ENCODE measurements around the gene CDK5R1. TPM values are rescaled to one million over a fixed set of nuclear protein-coding genes. Genes with fewer than 3 reads are reported as not detected.

CDK5R1 gene
- total RNA-seq, 1 donor from 2014 or later: 6.1 TPM

- H3K4me3 Mint-ChIP-seq (ENCODE audit: low read depth): peak overlapping the region; percentile 69
- peaks cover 12% of the 10 kb centered on the region for H3K36me3 Mint-ChIP-seq (ENCODE audit: insufficient read depth)
- TF ChIP-seq CTCF (IDR thresholded peaks at IDR 0.05; ENCODE audit: unreplicated experiment): no peak
- DNase-seq (ENCODE audit: low spot score, unreplicated experiment): no peak
- peaks cover 25% of the 10 kb centered on the region for H3K4me1 Mint-ChIP-seq (ENCODE audit: low read depth)
- H3K9me3 Mint-ChIP-seq (ENCODE audit: low read depth): no peaks in the 10 kb centered on the region
- H3K27me3 Mint-ChIP-seq: no peaks in the 10 kb centered on the region
- H3K27ac Mint-ChIP-seq: peak overlapping the region; percentile 64
These were observed 1.3 kb upstream of the CDK5R1 start for GRCh38 chr17:32485261-32486110.

GRCh38 chr17:32486111-32486700, 587 bp upstream of the CDK5R1 start:
- no peaks in the 10 kb centered on the region for H3K27me3 Mint-ChIP-seq
- peaks cover 25% of the 10 kb centered on the region for H3K4me1 Mint-ChIP-seq (ENCODE audit: low read depth)
- H3K9me3 Mint-ChIP-seq (ENCODE audit: low read depth): no peaks in the 10 kb centered on the region
- H3K27ac Mint-ChIP-seq: peak overlapping the region; percentile 64
- peak; percentile 54 for DNase-seq (ENCODE audit: low spot score, unreplicated experiment)
- TF ChIP-seq CTCF (IDR thresholded peaks at IDR 0.05; ENCODE audit: unreplicated experiment): no peak
- H3K4me3 Mint-ChIP-seq (ENCODE audit: low read depth): peak overlapping the region; percentile 69
- H3K36me3 Mint-ChIP-seq (ENCODE audit: insufficient read depth): peaks cover 10% of the 10 kb centered on the region

GRCh38 chr17:32487473-32488176, 832 bp downstream of the CDK5R1 start:
- peaks cover 2% of the 10 kb centered on the region for H3K36me3 Mint-ChIP-seq (ENCODE audit: insufficient read depth)
- no peaks in the 10 kb centered on the region for H3K27me3 Mint-ChIP-seq
- H3K9me3 Mint-ChIP-seq (ENCODE audit: low read depth): no peaks in the 10 kb centered on the region
- H3K4me1 Mint-ChIP-seq (ENCODE audit: low read depth): peaks cover 25% of the 10 kb centered on the region
- H3K4me3 Mint-ChIP-seq (ENCODE audit: low read depth): peak overlapping the region; percentile 83
- TF ChIP-seq CTCF (IDR thresholded peaks at IDR 0.05; ENCODE audit: unreplicated experiment): no peak
- H3K27ac Mint-ChIP-seq: peak overlapping the region; percentile 87
- no peak for DNase-seq (ENCODE audit: low spot score, unreplicated experiment)

- DNase-seq (ENCODE audit: low spot score, unreplicated experiment): no peak
- H3K27me3 Mint-ChIP-seq: no peaks in the 10 kb centered on the region
- H3K27ac Mint-ChIP-seq: no peak overlapping the region
- peaks cover 25% of the 10 kb centered on the region for H3K4me1 Mint-ChIP-seq (ENCODE audit: low read depth)
- no peaks in the 10 kb centered on the region for H3K9me3 Mint-ChIP-seq (ENCODE audit: low read depth)
- peak overlapping the region; percentile 83 for H3K4me3 Mint-ChIP-seq (ENCODE audit: low read depth)
- TF ChIP-seq CTCF (IDR thresholded peaks at IDR 0.05; ENCODE audit: unreplicated experiment): no peak
- H3K36me3 Mint-ChIP-seq (ENCODE audit: insufficient read depth): peaks cover 2% of the 10 kb centered on the region
These were observed 1.4 kb downstream of the CDK5R1 start for GRCh38 chr17:32488177-32488542.

- Mint-ChIP-seq H3K4me1 (ENCODE audit: low read depth) (peaks cover 25% of the 10 kb centered on the region), H3K4me3 (ENCODE audit: low read depth) (peak overlapping the region; percentile 83), H3K9me3 (ENCODE audit: low read depth) (no peaks in the 10 kb centered on the region), H3K27ac (no peak overlapping the region), H3K36me3 (ENCODE audit: insufficient read depth) (peaks cover 1% of the 10 kb centered on the region), H3K27me3 (no peaks in the 10 kb centered on the region)
- TF ChIP-seq CTCF (IDR thresholded peaks at IDR 0.05; ENCODE audit: unreplicated experiment): no peak
- no peak for DNase-seq (ENCODE audit: low spot score, unreplicated experiment)
These were observed 1.9 kb downstream of the CDK5R1 start for GRCh38 chr17:32488604-32489180.
